Measurements from ENCODE around the gene ODAD3.
"Not testable (repeated sequence)": the region's sequence is repeated elsewhere in the genome, so short reads cannot be mapped to it uniquely, and the experiment has no call there.

Gene ODAD3

DNA sequence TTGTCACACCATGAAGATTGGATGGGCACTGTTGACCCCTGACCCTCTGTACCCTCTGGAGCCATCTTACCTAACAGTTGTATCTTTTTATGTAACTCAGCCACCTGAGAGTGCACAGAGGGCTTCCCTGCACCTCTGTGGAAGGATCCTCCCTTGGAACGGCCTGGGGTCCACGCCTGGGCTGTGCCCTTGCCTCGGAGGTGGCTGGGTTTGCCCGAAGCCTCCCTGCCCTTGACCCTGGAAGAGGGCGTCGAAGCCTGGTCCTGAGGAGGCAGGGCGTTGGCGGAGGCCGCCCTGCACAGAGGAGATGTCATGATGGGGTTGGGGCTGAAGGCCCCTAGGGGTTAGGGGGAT is 241 bp downstream of the ODAD3 start:
- DNase-seq = no peak

DNA sequence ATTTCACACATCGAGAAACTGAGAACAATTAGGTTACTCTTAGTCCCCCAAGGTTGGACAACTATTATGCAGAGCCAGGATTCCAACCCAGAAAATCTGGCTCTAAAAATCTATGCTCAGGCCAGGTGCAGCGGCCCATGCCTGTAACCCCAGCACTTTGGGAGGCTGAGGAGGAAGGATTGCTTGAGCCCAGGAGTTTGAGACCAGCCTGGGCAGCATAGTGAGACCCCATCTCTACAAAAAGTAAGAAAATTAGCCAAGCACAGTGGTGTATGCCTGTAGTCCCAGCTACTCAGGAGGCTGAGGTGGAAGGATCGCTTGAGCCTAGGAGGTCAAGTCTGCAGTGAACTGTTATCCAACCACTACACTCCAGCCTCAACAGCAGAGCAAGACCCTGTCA is 1.4 kb downstream of the ODAD3 start:
- DNase-seq = not testable (repeated sequence)

DNA sequence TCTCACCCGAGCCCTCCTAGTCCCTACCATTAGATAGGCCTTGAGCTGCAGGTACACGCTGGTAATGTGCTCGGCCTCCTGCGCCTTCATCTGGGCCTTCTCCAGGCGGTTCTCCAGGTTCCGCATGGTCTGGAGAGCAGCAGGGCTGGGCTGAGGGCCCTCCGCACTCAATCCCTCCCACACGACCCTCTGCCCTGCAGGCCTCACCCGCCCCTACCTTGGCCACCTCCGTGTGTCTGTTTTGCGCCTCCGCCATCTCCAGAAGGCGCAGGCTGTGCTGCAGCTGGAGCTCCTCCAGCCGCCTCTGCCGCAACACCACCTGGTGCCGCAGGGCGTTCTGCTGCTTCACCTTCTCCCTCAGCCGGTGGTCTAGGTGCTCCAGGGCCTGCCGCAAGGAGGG is 8.3 kb downstream of the ODAD3 start:
- DNase-seq = no peak

DNA sequence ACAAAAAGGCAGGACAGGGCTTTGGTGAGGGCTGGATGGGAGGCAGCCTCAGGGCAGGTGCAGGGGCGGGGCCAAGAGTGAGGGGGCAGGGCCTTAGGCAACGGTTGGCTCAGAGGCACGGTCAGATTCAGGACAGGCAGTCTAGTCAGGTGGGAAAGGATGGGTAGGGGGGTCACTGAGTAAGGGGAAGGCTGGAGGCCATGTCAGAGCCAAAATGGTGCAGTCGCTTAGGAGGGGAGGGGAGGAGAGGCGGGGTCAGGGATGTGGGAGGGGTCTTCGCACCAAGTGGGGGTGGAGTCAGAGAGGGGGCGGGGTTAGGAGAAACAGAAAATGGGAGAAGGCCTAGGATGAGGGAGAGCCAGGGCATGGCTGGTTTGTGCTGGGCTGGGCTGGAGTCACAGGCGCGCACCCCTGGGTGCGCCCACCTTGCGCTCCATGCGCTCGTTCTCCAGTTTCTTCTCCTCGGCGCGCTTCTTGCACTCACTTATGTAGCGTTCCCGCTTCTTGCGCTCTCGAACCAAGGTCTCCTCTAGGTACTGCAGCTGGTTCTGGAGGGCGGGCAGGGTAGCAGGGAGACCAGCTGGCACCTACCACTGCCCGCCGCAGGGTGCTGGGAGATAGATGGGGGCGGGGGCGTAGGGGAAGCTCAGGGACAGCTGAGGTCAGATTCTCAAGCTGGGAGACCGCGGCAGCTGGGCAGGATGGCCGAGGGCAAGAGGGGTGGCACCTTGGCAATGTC is 9.0 kb downstream of the ODAD3 start:
- DNase-seq = no peak

DNA sequence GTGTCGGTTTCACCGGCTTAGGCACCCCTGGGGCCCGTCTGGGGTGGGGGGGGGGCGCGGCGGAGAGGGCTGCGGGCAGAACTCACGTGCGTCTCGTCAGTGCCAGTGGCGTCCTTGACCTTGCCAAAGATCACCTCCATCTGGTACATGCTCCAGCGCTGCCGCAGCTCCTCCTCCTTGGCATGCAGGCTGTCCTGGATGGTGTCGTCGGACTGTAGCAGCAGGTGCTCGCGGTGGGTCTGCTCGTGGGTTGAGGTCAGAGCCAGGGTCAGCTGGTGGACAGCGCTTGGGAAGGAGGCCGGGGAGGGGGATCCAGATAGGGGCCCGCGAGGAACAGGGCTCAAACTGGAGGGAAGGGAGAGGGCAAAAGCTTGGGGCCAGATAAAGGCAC is 11.1 kb downstream of the ODAD3 start:
- no peak for DNase-seq

DNA sequence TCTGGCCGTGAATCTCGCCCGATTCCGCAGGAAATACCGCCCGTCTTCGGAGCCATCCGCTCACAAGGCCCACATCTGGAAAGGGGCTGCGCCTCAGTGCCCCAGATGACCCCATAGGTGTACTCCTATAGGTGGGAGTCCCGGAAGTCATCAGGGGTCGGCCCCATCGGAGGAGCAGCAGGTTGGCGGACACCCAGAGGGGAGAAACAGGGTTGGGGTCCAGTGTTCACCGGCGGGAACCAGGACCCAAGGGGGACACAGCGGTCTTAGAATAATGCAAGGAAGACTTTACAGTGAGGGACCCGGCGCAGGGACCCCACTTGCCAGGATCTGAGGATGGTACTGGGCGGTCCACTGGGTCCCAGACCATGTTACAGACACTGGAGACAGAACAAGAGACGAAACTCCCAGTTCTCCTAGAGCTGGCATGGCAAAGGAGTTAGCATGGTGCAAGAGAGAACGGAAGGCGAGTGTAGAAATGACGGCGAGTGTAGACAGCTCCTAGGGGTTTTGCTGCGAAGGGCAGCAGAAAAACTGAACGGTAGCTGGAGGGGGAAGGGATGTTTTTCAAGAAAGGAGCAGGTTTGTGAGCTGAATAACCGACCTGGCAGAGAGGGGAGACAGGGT is 11.6 kb downstream of the ODAD3 start:
- no peak for DNase-seq

DNA sequence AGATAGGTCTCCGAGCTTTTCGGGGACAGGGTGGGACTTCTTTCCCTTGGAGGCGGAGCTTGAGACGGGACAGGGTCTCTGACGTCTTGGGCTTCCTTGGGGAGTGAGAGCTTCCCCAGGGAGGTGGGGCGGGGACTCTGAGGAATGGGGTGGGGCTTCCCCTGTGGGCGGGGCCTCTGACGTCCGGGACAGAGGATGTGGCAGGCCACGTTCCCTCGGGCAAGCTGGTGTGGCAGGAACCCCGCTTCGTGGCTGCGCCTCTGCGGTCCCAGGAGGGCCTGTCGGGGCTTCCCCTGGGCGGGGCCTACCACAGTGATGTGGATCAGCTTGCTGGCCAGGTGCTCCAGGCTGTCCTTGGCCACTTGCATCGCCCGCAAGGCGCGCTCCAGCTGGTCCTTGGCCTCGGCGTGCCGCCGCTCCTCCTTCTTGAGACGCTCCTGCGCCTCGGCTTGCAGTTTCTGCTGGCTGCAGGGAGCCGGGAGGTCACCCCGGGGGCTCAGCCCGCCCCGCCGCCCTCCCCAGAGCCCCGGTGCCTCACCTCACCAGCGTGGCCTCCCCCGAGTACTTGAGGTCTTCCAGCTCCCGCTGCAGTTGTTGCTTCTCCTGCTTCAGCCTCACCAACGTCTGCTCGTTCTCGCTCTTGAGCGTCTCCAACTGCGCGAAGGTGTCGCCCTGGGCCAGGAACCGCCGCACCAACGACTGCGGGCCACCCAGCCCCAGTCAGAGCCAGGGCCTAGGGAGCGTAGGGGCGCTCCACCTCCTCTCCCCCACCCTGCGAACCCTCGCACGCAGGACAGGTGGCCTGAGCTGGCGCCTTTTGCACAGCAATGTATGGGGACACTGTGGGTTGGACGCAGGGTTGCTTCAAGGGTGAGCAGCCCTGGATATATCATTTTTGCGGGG is 12.5 kb downstream of the ODAD3 start:
- DNase-seq = peak in 3 of 4 experiments; percentile 20 to 32 (median 28)

DNA sequence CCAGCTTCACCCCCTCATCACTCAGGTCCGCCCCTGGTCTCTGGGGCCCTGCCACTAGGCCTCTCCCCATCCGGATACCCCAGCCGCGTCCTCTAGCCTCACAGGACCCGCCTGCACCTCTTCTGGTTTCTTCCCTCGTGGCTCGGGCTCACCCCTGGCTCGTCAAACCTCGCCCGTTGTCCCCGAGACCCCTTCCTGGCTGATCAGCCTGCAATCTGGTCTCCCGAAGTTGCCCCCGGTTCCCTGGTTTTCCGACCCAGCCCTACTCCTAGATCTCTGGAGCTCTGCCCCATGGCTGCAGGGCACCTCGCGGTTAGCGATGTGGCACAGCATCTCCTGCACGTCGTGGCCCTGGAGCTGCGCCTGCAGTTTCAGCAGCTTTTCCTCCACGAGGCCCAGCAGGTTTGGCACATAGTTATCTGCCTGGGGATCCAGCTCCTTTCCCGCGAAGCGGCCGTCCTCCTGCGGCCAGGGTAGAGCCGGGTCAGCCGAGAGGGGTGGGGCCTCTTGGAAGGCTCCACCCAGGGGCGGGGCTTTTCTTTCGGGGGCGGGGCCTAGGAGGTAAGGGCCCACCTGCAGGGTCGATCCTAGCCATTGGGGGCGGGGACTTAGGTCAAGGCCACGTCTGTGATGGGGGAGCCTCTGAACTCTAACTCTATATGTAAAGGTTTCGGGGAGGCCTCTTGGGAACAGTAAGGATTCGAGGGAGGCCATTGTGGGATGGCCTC is 13.4 kb downstream of the ODAD3 start:
- DNase-seq = peak in 3 of 4 experiments; percentile 15 to 28 (median 15)

DNA sequence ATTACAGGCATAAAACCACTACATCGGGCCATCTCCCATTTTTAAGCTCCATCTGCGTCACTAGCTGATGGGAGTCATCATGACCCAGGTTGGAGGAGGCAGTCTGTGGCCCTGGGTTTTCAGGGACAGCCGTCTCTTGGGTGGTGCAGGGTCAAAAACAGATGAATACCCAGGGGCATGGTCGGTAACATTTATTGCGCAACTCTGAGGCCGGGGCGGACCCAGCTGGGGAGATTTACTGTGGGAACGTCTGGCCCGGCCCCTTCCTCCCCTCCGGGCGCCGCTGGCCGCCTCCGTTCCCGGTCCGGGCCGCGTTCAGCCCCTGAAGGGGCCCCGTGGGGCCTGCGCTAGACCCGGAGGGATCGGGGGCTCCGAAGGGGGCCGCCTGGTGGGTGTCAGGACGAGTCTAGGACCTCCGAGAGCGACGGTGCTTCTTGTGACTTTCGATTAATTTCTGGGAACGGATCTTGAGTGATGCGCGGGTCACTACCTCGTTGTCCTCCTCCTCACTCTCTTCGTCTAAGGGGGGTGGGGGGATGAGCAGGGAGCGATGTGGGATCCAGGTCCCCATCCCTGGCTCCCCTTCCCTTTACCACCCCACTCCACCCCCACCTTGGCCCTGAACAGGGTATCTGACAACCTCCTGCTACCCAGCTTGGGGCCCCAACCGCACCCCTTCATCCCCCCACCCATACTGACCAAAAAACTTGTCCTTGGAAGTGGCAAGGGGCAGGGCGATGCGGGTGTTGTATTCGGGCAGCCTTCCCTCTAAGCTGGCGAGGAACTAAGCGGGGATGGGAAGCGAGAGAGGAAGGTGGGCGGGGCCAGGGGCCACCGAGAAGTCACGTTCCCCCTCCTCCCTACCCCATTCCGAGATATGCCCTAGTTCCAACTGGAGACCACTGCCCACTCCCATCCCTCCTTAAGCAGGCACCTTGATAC is 14.2 kb downstream of the ODAD3 start:
- DNase-seq = no peak

DNA sequence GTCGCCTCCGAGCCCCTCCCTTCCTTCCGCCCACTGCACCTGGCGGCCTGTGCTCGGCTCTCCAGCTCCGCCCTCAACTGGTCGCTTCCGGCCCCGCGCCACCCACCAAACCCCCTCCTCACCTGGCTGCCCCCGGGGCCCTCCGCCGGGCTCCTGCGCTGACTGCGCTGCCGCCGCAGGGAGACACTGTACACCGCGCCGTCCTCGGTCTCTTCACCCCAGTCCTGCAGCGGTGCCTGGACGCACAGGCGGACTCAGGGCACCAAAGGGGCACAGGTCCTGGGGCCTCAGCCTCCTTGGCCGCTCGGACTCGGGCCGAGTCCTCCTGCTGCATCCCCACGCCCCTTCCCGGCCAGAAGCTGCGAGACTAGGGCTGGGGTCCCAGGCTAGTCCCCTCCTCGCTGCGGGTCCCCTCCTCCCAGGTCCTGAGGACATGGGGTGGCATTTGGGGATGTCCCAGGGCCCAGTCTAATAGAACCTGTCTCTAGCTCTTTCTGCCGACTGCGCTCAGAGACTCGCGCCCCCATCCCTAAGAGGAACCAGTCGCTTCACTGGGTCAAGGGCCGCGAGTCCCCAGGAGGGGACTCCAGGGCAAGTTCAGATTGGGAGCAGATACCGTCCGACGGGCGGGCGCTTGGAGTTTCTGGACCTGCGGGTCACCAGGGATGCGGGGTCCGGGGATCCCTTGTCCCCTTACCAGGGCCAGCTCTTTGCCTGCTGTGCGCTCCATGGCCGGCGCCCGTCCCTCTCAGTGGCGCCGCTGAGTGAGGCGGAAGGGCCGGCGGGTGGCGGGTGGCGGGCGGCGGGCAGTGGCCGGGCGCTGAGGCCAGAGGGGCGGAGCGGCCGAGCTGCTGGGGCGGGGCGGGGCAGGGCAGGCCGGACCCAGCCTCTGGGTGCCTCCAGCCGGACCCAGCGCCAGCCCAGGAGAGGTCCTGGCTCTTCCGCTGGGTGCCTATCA is 16.1 kb downstream of the ODAD3 start, which contains the start of gene RGL3:
Gene RGL3, minus strand, starts transcription at position 766 of the 958 bp plus-strand sequence. Its CDS starts 36 bp downstream, at position 730.
- DNase-seq = no peak

DNA sequence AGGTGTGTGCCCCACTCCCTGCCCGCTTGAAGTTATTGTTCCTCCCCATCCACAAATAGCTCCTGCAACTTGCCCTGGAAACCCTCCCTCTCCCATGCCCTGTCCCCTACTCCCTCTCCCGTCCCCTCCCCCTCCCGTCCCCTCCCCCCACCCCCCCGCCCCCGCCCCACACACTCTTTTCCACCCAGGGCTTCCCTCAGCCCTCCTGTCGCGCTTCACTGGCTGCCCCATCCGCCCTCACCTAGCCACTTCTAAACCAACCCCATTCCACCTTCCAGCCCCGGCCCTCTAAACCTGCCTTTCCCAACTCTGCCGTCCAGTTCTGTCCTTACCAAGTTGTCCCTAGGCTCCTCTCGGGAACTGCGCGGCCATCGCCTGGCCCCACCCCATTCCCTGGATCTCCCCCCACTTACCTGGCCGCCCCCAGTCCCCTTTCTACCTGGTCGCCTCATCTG is 16.8 kb downstream of the ODAD3 start:
- no peak for DNase-seq

DNA sequence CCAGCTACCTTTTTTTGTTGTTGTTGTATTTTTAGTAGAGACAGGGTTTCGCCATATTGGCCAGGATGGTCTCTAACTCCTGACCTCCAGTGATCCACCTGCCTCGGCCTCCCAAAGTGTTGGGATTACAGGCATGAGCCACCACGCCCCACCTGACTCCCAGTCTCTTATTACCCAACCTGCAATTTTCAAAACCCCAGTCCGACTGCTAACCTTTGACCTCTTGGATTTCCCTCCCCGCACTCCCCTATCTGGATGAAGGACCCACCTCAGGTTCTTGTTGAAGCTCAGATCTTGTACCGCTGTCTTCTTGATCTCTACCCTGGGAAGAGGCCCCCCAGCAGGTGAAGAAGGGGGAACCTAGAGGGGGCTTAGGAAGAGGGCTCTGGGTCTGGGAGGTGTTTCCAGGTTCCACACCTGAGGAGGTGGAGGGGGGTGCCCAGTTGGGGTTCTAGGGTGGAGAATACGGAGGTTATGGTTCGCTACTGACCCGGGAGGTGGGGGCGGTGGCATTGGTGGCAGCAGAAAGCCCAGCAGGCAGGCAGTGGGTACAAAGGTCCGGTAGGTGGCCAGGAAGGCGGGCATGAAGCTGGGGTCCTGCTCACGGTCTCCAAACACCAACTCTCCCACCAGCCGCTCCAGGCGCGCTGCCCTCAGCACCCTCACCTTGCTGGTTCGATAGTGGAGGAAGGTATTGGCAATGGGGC is 18.4 kb downstream of the ODAD3 start:
- DNase-seq = no peak

DNA sequence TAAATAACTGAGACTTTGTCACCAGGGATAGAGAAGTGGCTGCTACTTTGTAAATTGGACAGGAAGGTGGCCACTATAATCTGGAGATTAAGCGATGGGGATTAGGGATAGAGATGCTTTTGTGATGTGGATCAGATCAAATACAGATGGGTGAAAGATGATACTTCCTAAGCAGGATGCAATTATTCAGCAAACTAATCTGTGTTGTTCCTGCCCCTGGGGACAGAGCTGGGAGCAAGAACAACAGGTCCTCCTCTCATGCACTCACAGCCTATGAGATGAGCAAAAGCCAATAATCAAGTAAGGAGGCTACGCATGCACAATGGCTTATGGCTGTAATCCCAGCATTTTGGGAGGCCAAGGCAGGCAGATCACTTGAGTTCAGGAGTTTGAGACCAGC is 20.4 kb downstream of the ODAD3 start:
- DNase-seq = no peak

DNA sequence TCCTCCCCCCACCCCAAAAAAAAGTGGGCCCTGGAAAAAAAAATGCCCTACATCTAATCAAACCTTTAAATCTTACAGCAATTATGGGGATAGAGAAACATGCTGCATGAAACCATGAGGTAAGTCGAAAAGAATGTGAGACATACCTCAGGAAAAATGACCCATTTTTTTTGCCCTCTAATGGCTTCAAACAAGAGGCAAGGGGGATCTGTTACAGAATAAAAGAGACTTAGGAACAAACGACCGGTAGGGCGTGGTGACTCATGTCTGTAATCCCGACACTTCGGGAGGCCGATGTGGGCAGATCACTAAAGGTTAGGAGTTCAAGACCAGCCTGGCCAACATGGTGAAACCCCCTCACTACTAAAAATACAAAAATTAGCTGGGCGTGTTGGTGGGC is 24.2 kb downstream of the ODAD3 start:
- no peak for DNase-seq

DNA sequence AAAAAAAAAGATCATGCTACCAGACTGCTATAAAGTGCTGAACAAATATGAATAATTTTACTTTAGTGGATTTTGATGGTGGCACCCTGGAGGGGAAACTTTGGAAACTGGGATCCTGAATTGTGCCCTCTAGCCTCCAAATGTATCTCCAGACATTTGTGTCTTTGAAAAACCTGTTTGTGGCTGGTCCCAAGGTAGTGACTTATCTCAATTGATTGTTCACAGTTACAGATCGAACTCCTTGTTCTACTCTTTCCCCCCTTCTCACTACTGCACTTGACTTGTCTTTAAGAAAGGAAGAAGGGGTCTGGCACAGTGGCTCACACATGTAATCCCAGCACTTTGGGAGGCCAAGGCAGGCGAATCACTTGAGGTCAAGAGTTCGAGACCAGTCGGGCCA is 26.3 kb downstream of the ODAD3 start:
- DNase-seq = no peak

DNA sequence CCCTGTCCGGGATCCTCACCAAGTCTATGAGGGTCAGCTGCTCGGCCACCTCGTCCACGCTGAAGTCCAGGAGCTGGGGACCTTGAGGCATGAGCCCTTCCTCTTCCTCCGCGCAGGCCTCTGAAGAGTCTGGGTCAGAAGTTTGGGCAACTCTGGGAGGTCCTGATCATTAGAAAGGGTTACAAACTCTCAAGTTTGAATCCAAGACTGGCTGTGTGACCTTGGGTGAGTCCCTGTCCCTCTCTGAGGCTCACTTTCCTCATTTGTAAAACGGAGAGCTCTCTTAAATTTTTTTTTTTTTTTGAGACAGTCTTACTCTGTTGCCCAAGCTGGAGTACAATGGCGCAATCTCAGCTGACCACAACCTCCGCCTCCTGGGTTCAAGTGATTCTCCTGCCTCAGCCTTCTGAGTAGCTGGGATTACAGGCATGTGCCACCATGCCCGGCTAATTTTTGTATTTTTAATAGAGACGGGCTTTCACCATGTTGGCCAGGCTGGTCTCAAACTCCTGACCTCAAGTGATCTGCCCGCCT is 28.2 kb downstream of the ODAD3 start:
- DNase-seq = not testable (repeated sequence)

DNA sequence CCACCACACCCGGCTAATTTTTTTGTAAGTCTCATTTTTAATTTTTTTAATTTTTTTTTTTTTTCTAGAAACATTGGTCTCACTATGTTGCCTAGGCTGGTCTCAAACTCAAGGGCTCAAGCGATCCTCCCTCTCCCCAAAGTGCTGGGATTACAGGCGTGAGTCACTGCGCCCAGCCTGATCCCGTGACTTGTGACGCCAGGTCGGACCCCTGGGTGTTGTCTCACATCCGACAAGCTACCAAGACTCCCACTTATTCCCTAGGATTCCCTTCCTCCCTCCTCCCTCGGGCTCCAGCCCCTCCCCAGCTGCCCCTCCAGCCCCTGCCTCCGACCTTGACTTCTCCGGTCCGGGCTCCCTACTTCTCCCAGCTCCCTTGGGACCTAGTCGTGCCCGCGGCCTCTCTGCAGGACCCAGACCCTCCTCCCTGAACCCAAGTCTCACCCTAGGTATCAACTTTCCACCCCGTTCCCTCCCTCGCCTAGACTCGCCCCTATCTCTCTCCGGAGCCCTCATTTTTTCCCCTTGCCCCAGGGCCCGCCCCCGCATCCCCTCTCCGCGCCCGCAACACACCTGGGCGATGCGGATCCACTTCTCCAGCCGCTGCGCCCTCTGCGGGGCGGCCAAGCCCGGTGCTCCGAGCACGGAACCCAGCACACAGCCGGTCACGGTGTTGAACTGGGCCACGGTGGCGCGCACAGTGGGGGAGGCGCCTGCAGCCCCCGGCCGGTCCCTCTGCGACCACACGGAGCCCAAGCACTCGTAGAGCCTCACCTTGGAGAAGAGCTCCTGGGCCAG is 28.9 kb downstream of the ODAD3 start:
- peak in 1 of 4 experiments; percentile 20 for DNase-seq

DNA sequence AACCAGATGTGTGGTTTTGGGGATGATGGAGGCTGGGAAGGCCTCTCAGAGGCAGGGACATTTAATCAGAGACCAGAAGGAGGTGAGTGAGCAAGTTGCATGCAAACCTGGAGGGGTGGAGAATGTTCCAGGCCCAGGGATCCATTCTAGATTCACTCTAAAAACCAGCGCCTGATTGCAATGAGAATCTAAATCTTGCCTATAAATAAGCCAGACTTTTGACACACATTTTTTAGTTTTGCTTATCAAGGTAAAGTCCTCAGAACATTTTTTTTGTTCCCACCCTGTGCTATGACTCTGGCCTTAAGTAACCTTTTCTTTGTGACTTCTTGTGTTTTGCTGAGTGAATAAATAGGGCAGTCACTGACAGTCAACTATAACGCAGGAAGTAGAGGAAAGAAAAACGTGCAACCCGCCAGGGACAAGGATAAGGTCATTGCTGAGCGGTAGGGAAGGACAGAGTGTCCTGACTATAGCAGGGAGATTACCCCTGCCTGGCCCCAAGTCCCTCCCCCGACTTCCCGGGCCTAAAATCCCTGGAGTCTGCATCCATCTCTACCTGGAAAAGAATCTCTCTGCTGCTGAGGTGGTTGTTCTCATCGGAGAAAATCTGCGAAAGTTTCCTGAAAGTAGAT is 30.2 kb downstream of the ODAD3 start:
- no peak for DNase-seq

Measured in activated CD4-positive, CD25-positive, alpha-beta regulatory T cell (primary cell).